ENCODE measurements around the gene COL23A1.

- TF ChIP-seq, protein P1, sequence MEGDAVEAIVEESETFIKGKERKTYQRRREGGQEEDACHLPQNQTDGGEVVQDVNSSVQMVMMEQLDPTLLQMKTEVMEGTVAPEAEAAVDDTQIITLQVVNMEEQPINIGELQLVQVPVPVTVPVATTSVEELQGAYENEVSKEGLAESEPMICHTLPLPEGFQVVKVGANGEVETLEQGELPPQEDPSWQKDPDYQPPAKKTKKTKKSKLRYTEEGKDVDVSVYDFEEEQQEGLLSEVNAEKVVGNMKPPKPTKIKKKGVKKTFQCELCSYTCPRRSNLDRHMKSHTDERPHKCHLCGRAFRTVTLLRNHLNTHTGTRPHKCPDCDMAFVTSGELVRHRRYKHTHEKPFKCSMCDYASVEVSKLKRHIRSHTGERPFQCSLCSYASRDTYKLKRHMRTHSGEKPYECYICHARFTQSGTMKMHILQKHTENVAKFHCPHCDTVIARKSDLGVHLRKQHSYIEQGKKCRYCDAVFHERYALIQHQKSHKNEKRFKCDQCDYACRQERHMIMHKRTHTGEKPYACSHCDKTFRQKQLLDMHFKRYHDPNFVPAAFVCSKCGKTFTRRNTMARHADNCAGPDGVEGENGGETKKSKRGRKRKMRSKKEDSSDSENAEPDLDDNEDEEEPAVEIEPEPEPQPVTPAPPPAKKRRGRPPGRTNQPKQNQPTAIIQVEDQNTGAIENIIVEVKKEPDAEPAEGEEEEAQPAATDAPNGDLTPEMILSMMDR (IDR thresholded peaks at IDR 0.05), result no peak
- TF ChIP-seq POLR2A (IDR thresholded peaks at IDR 0.05), result no peak
Measured at GRCh38 chr5:178355671-178356070, 234.5 kb downstream of the COL23A1 start.

Data from gastroesophageal sphincter (tissue), 3 donors.